PFSK-1 (cell line): ENCODE measurements around the gene OR10G4. TPM values are rescaled to one million over a fixed set of nuclear protein-coding genes. Genes with fewer than 3 reads are reported as not detected.

Experiments used
- FOXP2 ChIP-seq: optimal IDR thresholded peaks from 2 replicates; pipeline ENCODE3; 2011; ENCODE audit warnings: borderline replicate concordance, control low read depth, inconsistent platforms; ENCODE audit not compliant: insufficient read depth; ENCODE audit errors: extremely low read length, extremely low read depth
- POLR2AphosphoS5 ChIP-seq: IDR thresholded peaks from 2 replicates; pipeline ENCODE4 v1.6.1; 2012; ENCODE audit warnings: low read depth, mild to moderate bottlenecking, control low read depth, low read length, moderate library complexity
- SIN3A ChIP-seq: IDR thresholded peaks from 2 replicates; pipeline ENCODE4 v1.6.1; 2012; ENCODE audit warnings: mild to moderate bottlenecking, low read length, moderate library complexity, borderline replicate concordance; ENCODE audit not compliant: insufficient read depth
- TAF1 ChIP-seq: IDR thresholded peaks from 2 replicates; pipeline ENCODE4 v1.6.1; 2012; ENCODE audit warnings: low read length, control low read depth, borderline replicate concordance; ENCODE audit not compliant: insufficient read depth
- polyA plus RNA-seq: library from polyadenylated mRNA; unstranded; fragments of >200 nt; gene quantifications from one replicate; pipeline ENCODE4 v1.2.1, GENCODE V29; 2012; ENCODE audit warnings: low read depth, missing spikeins; ENCODE audit not compliant: insufficient read length
- TF ChIP-seq, protein P1 (sequence below), 2 experiments: IDR thresholded peaks; 2 replicates each; pipeline versions ENCODE4 v1.6.1 to v1.8.0; 2011 to 2012; ENCODE audit warnings: low read depth in 2 of 2, low read length in 2 of 2, control low read depth in 1 of 2, inconsistent platforms in 1 of 2, mild to moderate bottlenecking in 1 of 2, moderate library complexity in 1 of 2; ENCODE audit not compliant: insufficient read depth in 1 of 2

OR10G4 gene, protein sequence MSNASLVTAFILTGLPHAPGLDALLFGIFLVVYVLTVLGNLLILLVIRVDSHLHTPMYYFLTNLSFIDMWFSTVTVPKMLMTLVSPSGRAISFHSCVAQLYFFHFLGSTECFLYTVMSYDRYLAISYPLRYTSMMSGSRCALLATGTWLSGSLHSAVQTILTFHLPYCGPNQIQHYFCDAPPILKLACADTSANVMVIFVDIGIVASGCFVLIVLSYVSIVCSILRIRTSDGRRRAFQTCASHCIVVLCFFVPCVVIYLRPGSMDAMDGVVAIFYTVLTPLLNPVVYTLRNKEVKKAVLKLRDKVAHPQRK
- polyA plus RNA-seq = not detected

DNA sequence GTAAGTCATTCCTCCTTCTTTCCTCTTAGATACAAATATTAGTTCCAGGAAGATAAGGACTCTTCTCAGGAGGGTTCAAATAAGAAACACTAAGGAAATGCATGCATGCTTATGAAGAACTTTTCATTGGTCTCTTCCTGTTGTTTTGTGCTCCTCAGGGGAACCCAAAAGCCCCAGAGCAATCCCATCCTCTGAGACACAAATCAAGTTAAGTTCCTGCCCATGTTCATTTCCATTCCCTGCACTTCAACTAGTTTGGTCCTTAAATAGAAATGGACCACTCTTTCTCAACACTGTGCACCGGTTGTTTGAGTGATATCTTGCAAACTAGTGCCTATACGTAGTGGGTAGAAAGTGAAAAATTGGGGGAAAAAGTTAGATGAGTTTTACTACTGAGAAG is at the start of gene OR10G4:
OR10G4 (plus strand) TSS at position 301 of the 400 bp plus-strand sequence. CDS start 2,578 bp downstream, outside the sequence.
- TF ChIP-seq SIN3A (no peak), POLR2AphosphoS5 (no peak), FOXP2 (no peak), TAF1 (no peak)
- TF ChIP-seq, protein P1, sequence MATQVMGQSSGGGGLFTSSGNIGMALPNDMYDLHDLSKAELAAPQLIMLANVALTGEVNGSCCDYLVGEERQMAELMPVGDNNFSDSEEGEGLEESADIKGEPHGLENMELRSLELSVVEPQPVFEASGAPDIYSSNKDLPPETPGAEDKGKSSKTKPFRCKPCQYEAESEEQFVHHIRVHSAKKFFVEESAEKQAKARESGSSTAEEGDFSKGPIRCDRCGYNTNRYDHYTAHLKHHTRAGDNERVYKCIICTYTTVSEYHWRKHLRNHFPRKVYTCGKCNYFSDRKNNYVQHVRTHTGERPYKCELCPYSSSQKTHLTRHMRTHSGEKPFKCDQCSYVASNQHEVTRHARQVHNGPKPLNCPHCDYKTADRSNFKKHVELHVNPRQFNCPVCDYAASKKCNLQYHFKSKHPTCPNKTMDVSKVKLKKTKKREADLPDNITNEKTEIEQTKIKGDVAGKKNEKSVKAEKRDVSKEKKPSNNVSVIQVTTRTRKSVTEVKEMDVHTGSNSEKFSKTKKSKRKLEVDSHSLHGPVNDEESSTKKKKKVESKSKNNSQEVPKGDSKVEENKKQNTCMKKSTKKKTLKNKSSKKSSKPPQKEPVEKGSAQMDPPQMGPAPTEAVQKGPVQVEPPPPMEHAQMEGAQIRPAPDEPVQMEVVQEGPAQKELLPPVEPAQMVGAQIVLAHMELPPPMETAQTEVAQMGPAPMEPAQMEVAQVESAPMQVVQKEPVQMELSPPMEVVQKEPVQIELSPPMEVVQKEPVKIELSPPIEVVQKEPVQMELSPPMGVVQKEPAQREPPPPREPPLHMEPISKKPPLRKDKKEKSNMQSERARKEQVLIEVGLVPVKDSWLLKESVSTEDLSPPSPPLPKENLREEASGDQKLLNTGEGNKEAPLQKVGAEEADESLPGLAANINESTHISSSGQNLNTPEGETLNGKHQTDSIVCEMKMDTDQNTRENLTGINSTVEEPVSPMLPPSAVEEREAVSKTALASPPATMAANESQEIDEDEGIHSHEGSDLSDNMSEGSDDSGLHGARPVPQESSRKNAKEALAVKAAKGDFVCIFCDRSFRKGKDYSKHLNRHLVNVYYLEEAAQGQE (IDR thresholded peaks at IDR 0.05; ENCODE audit: insufficient read depth in 1 of 2, low read depth in 2 of 2, low read length in 2 of 2) = no peak

DNA sequence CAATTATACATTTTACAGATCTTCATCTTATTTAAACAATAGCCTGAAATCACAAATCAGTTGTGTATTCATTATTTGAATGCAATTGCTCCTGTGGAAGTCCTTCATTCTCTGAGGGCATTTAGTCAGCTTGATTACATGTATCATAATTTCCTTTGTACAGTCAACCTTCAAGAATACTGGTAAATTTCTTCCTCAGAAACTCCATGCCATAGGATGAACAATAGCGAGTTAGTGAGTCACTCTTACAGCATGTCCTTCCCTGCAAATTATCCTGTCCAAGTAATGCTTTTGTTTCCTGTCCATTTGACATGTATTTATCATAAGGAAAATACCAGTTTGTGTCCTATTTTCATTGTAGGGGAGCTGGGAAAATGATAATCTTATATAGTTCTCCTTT is 39.0 kb upstream of the OR10G4 start:
- no peak for TF ChIP-seq POLR2AphosphoS5
- TF ChIP-seq SIN3A = no peak
- no peak for TF ChIP-seq FOXP2
- TF ChIP-seq, protein P1 (IDR thresholded peaks at IDR 0.05; ENCODE audit: insufficient read depth in 1 of 2, low read depth in 2 of 2, low read length in 2 of 2) = no peak
- TF ChIP-seq TAF1 = no peak

DNA sequence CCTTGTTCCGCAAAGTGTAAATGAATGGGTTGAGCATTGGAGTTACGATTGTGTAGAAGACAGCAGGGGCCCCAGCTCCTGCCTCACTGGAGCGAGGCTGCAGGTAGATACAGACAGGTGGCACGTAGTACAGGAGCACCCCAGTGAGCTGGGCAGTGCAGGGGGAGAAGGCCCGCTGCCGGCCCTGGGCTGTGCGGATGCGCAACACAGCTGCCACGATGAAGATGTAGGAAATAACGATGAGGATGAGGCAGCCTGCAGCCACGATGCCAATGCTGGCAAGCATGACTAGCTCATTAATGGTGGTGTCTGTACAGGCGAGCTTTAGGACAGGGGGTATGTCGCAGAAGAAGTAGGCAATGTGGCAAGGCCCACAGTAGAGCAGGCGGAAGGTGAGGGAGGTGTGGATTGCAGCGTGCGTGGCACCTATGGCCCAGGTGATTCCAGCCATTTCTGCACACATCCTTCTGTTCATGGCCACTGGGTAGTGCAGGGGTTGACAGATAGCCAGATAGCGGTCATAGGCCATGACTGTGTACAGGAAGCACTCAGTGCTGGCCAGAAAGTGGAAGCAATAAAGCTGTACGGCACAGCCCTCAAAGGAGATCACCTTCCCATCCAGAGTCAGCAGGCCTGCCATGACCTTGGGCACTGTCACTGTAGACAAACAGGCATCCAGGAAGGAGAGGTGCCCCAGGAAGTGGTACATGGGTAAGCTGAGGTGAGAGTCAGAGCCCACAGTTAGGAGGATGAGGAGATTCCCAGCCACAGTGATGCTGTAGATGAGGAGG is 35.8 kb upstream of the OR10G4 start:
- TF ChIP-seq POLR2AphosphoS5 = no peak
- no peak for TF ChIP-seq SIN3A
- TF ChIP-seq TAF1 = no peak
- no peak for TF ChIP-seq FOXP2
- TF ChIP-seq, protein P1 (IDR thresholded peaks at IDR 0.05; ENCODE audit: insufficient read depth in 1 of 2, low read depth in 2 of 2, low read length in 2 of 2) = no peak

DNA sequence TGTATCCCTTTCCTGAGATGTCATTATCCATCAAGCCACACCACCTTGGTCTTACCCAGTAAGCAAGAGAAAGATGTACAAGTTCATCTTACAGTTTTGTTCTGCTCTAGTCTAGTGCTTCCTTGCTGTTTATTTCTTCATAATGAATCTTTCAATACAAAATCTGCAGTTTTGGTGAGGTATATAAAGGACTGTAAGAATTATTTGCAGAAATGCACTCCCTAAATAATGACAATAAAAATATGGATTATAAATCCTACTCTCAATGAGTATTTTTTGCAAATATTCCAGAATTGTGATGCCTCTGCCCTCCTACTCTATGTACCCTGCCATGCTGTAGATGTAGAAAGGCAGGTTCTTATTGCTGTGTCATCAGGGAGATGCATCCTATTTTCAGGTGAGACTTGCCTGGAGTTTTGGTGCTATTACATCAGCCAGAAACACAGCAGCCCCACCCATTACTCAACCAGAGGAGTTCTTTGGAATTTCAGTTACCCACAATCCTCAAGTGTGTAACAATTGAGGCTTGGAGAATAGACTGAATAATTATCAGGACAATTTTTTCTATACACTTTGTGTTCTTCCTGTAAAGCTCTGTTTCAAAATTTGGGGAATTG is 35.0 kb upstream of the OR10G4 start, which contains the start of gene OR10S1:
OR10S1 (minus strand) TSS at position 51 of the 617 bp plus-strand sequence. CDS start 117 bp downstream, outside the sequence.
- TF ChIP-seq FOXP2 (no peak), POLR2AphosphoS5 (no peak), TAF1 (no peak), SIN3A (no peak)
- TF ChIP-seq, protein P1 (IDR thresholded peaks at IDR 0.05; ENCODE audit: insufficient read depth in 1 of 2, low read depth in 2 of 2, low read length in 2 of 2) = no peak
